Esophagus muscularis mucosa (tissue), 4 donors: ENCODE data around the gene PZP. TPM values are rescaled to one million over a fixed set of nuclear protein-coding genes. Genes with fewer than 3 reads are reported as not detected.
"Not testable (repeated sequence)": the region's sequence is repeated elsewhere in the genome, so short reads cannot be mapped to it uniquely, and the experiment has no call there.

ENCODE experiments used
- DNase-seq: peaks from one replicate; pipeline ENCODE4 v3.0.0-alpha.2; 2017; ENCODE audit errors: extremely low spot score
- H3K27ac ChIP-seq, 4 donors: fragments of 200-600 bp; sonication (generic); replicated peaks in 1 of 4; 1 replicate in 3 of 4; 2 replicates in 1 of 4; pipeline ENCODE4 v1.5.1; 2016 to 2019; ENCODE audit warnings: mild to moderate bottlenecking in 1 of 4
- H3K27me3 ChIP-seq, 4 donors: fragments of 200-600 bp; sonication (generic); one replicate each; pipeline versions ENCODE4 v1.5.1 to v1.6.0; 2016 to 2019
- H3K36me3 ChIP-seq, 4 donors: fragments of 200-600 bp; sonication (generic); one replicate each; pipeline ENCODE4 v1.5.1; 2016 to 2019
- H3K4me1 ChIP-seq, 4 donors: fragments of 200-600 bp; sonication (generic); one replicate each; pipeline ENCODE4 v1.5.1; 2016 to 2019
- H3K4me3 ChIP-seq, 4 donors: fragments of 200-600 bp; sonication (generic); 1 replicate in 2 of 4; 2 replicates in 2 of 4; pipeline ENCODE4 v1.5.1; 2016 to 2019; ENCODE audit warnings: mild to moderate bottlenecking in 4 of 4, moderate library complexity in 1 of 4
- H3K9me3 ChIP-seq, 4 donors: fragments of 200-600 bp; sonication (generic); 1 replicate in 3 of 4; 2 replicates in 1 of 4; pipeline ENCODE4 v1.5.1; 2016 to 2019
- CTCF ChIP-seq, 3 experiments: fragments of 200-600 bp in 2 of 3; fragments of 450-650 bp in 1 of 3; sonication (generic) in 2 of 3; IDR thresholded peaks; one replicate each; pipeline ENCODE4 v1.5.1; 2017 to 2019; ENCODE audit warnings: antibody characterized with exemption in 3 of 3, mild to moderate bottlenecking in 2 of 3, moderate library complexity in 1 of 3
- EP300 ChIP-seq: sonication (generic); formaldehyde crosslinking; IDR thresholded peaks from one replicate; pipeline ENCODE4 v1.6.1; 2017; ENCODE audit warnings: antibody characterized with exemption
- POLR2A ChIP-seq: fragments of 450-650 bp; IDR thresholded peaks from one replicate; pipeline ENCODE4 v1.6.1; 2017; ENCODE audit warnings: antibody characterized with exemption, moderate library complexity, mild to moderate bottlenecking, low read depth
- POLR2AphosphoS5 ChIP-seq, 2 donors: sonication (generic); formaldehyde crosslinking; IDR thresholded peaks; one replicate each; pipeline ENCODE4 v1.6.1; 2017; ENCODE audit warnings: antibody characterized with exemption in 2 of 2
- WGBS: methylation state at CpG from one replicate; pipeline ENCODE4 v1.1.5; 2018; 5-methylcytosine and 5-hydroxymethylcytosine counted together
- intact Hi-C: fragments of 100-400 bp; cut with DNase I; formaldehyde crosslinking; loops from one replicate; pipeline ENCODE4 v1.15.1; 2023
- total RNA-seq, 4 donors: library from RNA; depleted of rRNA; stranded (reverse); fragments of >200 nt; gene quantifications; one replicate each; pipeline versions ENCODE4 v1.1.0 to v1.2.1, GENCODE V29; 2016

The PZP gene
- total RNA-seq, 4 donors from 2014 or later, result 0.06 to 1.2 TPM; not detected in 2

DNA sequence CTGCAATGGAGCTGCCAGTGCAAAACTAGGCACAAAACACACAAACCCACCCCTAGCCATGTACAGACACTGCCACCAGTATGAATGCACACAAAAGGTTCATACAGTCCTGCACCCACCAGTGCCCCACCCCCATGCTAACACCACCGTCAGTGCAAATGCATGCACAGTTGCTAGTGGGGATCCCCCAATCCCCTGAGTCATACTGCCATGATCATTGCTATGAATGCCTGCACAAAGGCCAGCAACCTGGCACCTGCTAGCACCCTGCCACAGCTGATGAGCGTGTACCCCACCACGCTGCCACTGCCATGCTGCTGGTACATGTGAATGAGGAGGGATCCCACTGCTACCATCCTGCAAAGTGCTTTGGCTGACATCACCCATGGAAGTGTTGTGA, 23.9 kb downstream of the PZP start:
- Histone ChIP-seq H3K9me3 (no peaks in the 10 kb centered on the region), H3K27me3 (no peaks in the 10 kb centered on the region), H3K27ac (no peak overlapping the region), H3K4me3 (no peak overlapping the region), H3K36me3 (no peaks in the 10 kb centered on the region), H3K4me1 (no peaks in the 10 kb centered on the region)
- 100% methylated on average over 1 of the region's 3 CpGs for WGBS
- intact Hi-C loops, result no loop called here
- DNase-seq, result no peak
- TF ChIP-seq CTCF (IDR thresholded peaks at IDR 0.05) (no peak), POLR2A (no peak)

DNA sequence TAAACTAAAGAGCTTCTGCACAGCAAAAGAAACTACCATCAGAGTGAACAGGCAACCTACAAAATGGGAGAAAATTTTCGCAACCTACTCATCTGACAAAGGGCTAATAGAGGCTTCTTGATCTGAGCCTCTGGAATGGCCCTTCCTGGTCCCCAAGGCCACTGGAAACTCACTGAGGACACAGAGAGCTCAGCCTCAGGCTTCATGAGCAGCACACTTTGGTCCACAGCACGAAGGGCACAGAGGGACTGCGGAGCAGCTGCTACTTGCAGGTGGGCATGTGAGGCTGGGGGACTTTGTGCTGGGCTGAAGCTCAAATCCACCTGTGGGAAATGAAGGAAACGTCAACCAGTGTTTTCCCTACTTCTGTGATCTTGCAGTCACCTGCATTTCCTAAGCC, 27.4 kb downstream of the PZP start:
- no peak for DNase-seq
- Histone ChIP-seq H3K36me3 (no peaks in the 10 kb centered on the region), H3K9me3 (no peaks in the 10 kb centered on the region), H3K4me1 (no peaks in the 10 kb centered on the region), H3K4me3 (no peak overlapping the region), H3K27ac (no peak overlapping the region), H3K27me3 (no peaks in the 10 kb centered on the region)
- TF ChIP-seq POLR2AphosphoS5 (IDR thresholded peaks at IDR 0.05), result no peak
- no peak for TF ChIP-seq EP300
- no peak for TF ChIP-seq POLR2A
- TF ChIP-seq CTCF (IDR thresholded peaks at IDR 0.05), result no peak
- WGBS, result 81% methylated on average over 3 of the region's 4 CpGs
- intact Hi-C loops, result no loop called here

DNA sequence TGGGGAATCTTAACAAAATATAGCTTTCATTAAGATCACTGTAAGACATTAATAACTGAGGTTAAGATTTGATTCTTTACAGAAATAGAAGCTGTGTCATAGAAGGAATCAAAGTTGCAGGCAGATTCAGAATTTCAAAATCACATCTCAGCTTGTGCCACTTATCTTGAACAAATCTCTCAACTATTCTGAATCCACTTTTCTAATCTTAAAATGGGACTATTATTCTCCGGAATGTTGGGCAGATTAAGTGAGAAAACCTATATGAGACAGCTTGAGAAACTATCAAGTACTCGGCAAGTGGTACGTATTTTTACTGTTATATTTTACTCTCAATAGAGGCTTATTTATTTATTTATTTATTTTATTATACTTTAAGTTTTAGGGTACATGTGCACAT, 28.4 kb downstream of the PZP start:
- no peak overlapping the region for H3K4me3 ChIP-seq
- no peaks in the 10 kb centered on the region for H3K9me3 ChIP-seq
- TF ChIP-seq EP300 (no peak), POLR2A (no peak), CTCF (IDR thresholded peaks at IDR 0.05) (no peak), POLR2AphosphoS5 (IDR thresholded peaks at IDR 0.05) (no peak)
- no peaks in the 10 kb centered on the region for H3K27me3 ChIP-seq
- no peaks in the 10 kb centered on the region for H3K4me1 ChIP-seq
- H3K36me3 ChIP-seq, result no peaks in the 10 kb centered on the region
- intact Hi-C loops, result no loop called here
- no peak for DNase-seq
- H3K27ac ChIP-seq, result no peak overlapping the region
- WGBS, result 95% methylated on average over 3 of the region's 3 CpGs

DNA sequence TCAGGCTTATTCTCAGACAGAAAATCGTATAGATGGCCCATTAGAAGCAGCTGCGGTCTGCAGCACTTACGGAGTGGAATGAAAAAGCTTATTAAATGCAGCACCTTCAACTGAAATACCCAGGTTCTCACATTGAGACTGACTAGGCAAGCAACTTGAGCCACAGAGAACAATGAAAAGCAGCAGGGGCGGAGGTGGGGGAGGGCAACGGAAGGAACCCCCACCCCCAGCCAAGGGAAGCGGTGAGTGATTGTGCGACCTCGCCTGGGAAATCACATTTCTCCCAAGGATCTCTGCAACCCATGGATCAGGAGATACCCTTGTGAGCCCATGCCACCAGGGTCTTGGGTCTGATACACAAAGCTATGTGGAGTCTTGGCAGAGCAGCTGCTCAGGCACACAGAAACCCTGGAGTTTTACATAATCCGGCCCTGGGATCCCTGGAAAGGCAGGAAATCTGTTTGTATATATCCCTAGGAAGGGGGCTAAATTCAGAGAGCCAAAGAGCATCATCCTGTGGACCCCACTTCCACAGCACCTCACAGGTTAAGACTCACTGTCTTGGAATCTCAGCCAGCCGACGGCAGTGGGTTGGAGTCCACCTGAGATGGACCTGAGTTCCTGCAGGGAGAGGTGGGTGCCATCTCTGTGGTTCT, 38.1 kb downstream of the PZP start:
- Histone ChIP-seq H3K4me1 (peaks cover 0 to 4% (median 0%) of the 10 kb centered on the region in 4 donors), H3K27me3 (no peaks in the 10 kb centered on the region), H3K36me3 (no peaks in the 10 kb centered on the region), H3K4me3 (no peak overlapping the region), H3K9me3 (no peaks in the 10 kb centered on the region), H3K27ac (peak overlapping the region in 1 of 4 donors; percentile 39)
- WGBS, result 60% methylated on average over 9 of the region's 11 CpGs
- intact Hi-C loops, result no loop called here
- DNase-seq, result no peak
- TF ChIP-seq POLR2AphosphoS5 (IDR thresholded peaks at IDR 0.05), result peak; percentile 30 to 42
- TF ChIP-seq EP300, result no peak

GRCh38 chr12:9167345-9167744, 40.9 kb downstream of the PZP start:
- intact Hi-C loops, H3K27ac ChIP-seq, H3K27me3 ChIP-seq, DNase-seq, H3K9me3 ChIP-seq, H3K36me3 ChIP-seq, H3K4me3 ChIP-seq, H3K4me1 ChIP-seq: not testable (repeated sequence)
- 71% methylated on average over 5 of the region's 5 CpGs for WGBS

GRCh38 chr12:9163392-9163791, 44.8 kb downstream of the PZP start:
- no peak for DNase-seq
- intact Hi-C loops, result no loop called here
- H3K27ac ChIP-seq, result no peak overlapping the region

More at GRCh38 chr12:9163392-9163791, 44.8 kb downstream of the PZP start:
- TF ChIP-seq POLR2AphosphoS5 (IDR thresholded peaks at IDR 0.05), result no peak
- TF ChIP-seq EP300, result no peak
- TF ChIP-seq CTCF (IDR thresholded peaks at IDR 0.05), result no peak
- no peak for TF ChIP-seq POLR2A
- 80% methylated on average over 5 of the region's 5 CpGs for WGBS
- H3K9me3 ChIP-seq, result no peaks in the 10 kb centered on the region
- H3K36me3 ChIP-seq, result no peaks in the 10 kb centered on the region
- no peak overlapping the region for H3K4me3 ChIP-seq
- H3K4me1 ChIP-seq, result peaks cover 0 to 4% (median 0%) of the 10 kb centered on the region in 4 donors
- no peaks in the 10 kb centered on the region for H3K27me3 ChIP-seq
